Cardiac fibroblast (primary cell): ENCODE measurements around the gene PLPP7.

ENCODE experiments used
- DNase-seq, 2 donors: peaks; one replicate each; pipeline versions ENCODE4 v3.0.0 to v3.0.0-alpha.2; 2010; ENCODE audit warnings: low read depth in 2 of 2
- H3K4me3 ChIP-seq, 2 donors: replicated peaks in 1 of 2; 1 replicate in 1 of 2; 2 replicates in 1 of 2; pipeline ENCODE4 v1.5.1; 2011; ENCODE audit warnings: low read depth in 2 of 2, low read length in 2 of 2, mild to moderate bottlenecking in 2 of 2, moderate library complexity in 1 of 2
- CTCF ChIP-seq: IDR thresholded peaks from one replicate; pipeline ENCODE4 v1.5.1; 2011; ENCODE audit warnings: low read depth, mild to moderate bottlenecking, low read length, inconsistent platforms

Gene PLPP7

GRCh38 chr9:131303381-131304321 is 14.1 kb downstream of the PLPP7 start:
- no peak for DNase-seq
- no peak overlapping the region for H3K4me3 ChIP-seq
- no peak for TF ChIP-seq CTCF

- DNase-seq = no peak
- no peak overlapping the region for H3K4me3 ChIP-seq
- no peak for TF ChIP-seq CTCF
These were observed 15.3 kb downstream of the PLPP7 start for GRCh38 chr9:131304676-131305355.

- no peak for DNase-seq
- no peak overlapping the region for H3K4me3 ChIP-seq
- TF ChIP-seq CTCF = no peak
These were observed 17.0 kb downstream of the PLPP7 start for GRCh38 chr9:131306397-131307004.

- H3K4me3 ChIP-seq = no peak overlapping the region
- no peak for TF ChIP-seq CTCF
- DNase-seq = no peak
These were observed 18.5 kb downstream of the PLPP7 start for GRCh38 chr9:131307974-131308373.

GRCh38 chr9:131308452-131308851 is 18.9 kb downstream of the PLPP7 start:
- TF ChIP-seq CTCF = no peak
- DNase-seq = no peak
- no peak overlapping the region for H3K4me3 ChIP-seq

- TF ChIP-seq CTCF = no peak
- no peak for DNase-seq
- H3K4me3 ChIP-seq = no peak overlapping the region
These were observed 19.5 kb downstream of the PLPP7 start for GRCh38 chr9:131308906-131309529.
